ENCODE measurements around the gene OPALIN.

The OPALIN gene

GRCh38 chr10:96299383-96299782, 59.4 kb downstream of the OPALIN start:
- Histone ChIP-seq H3K4me2 (ENCODE audit: low read length) (no peak overlapping the region), H3K27ac (ENCODE audit: low read depth, low read length) (no peak overlapping the region), H3K79me1 (ENCODE audit: low read length) (no peaks in the 10 kb centered on the region), H2AK5ac (ENCODE audit: low read length) (no peak overlapping the region), H3K4me3 (ENCODE audit: low read length) (no peak overlapping the region), H3K27me3 (ENCODE audit: insufficient read depth, low read length, poor library complexity) (no peaks in the 10 kb centered on the region), H2BK120ac (ENCODE audit: low read depth, low read length) (no peak overlapping the region), H2BK15ac (replicated peaks; ENCODE audit: low read depth) (no peak overlapping the region), H3K4ac (ENCODE audit: low read depth, low read length) (no peak overlapping the region), H3K23ac (ENCODE audit: low read length) (no peak overlapping the region), H3K18ac (ENCODE audit: low read length) (no peak overlapping the region), H3K79me2 (ENCODE audit: control insufficient read depth, insufficient read depth, low read length) (no peaks in the 10 kb centered on the region), H3K56ac (ENCODE audit: low read length) (no peak overlapping the region), H3K4me1 (ENCODE audit: control insufficient read depth, low read depth, low read length) (peaks cover 3% of the 10 kb centered on the region), H2BK5ac (ENCODE audit: low read length) (no peak overlapping the region), H3K36me3 (ENCODE audit: control insufficient read depth, insufficient read depth, low read length) (no peaks in the 10 kb centered on the region), H3K9ac (ENCODE audit: low read length) (no peak overlapping the region), H4K8ac (ENCODE audit: low read depth, low read length) (no peak overlapping the region), H4K5ac (ENCODE audit: low read length) (no peak overlapping the region)
- no peak for DNase-seq
- WGBS (ENCODE audit: extremely low coverage, insufficient coverage, low lambda C conversion rate) = no CpG with 5 or more reads among the region's 5 CpGs

DNA sequence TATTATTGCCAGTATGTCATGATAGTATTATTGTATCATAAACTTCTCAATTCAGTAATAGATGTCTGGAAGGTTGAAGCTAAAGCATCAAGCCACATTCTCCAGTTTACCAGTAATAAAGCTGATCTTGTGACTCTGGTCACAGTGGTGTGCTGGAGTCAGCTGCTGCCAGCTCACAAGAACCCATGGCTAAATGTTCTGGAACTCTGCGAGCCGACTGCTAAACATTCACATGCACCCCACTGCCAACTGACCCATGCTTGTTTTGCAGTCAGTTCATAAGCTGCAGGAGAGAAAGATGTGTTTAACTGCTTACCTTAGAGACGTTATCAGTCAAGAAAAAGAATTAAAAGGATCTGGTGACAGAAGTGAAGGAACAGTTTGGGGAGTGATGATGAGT, 60.4 kb downstream of the OPALIN start:
- no peak overlapping the region for H2BK15ac ChIP-seq (replicated peaks; ENCODE audit: low read depth)
- H3K4me1 ChIP-seq (ENCODE audit: control insufficient read depth, low read depth, low read length) = peaks cover 3% of the 10 kb centered on the region
- H3K36me3 ChIP-seq (ENCODE audit: control insufficient read depth, insufficient read depth, low read length) = no peaks in the 10 kb centered on the region
- H3K79me2 ChIP-seq (ENCODE audit: control insufficient read depth, insufficient read depth, low read length) = no peaks in the 10 kb centered on the region
- H3K27me3 ChIP-seq (ENCODE audit: insufficient read depth, low read length, poor library complexity) = no peaks in the 10 kb centered on the region
- no CpG with 5 or more reads among the region's 3 CpGs for WGBS (ENCODE audit: extremely low coverage, insufficient coverage, low lambda C conversion rate)
- DNase-seq = no peak
- H3K56ac ChIP-seq (ENCODE audit: low read length) = no peak overlapping the region
- no peak overlapping the region for H2BK120ac ChIP-seq (ENCODE audit: low read depth, low read length)
- H3K23ac ChIP-seq (ENCODE audit: low read length) = no peak overlapping the region
- H3K4me3 ChIP-seq (ENCODE audit: low read length) = no peak overlapping the region
- no peak overlapping the region for H4K5ac ChIP-seq (ENCODE audit: low read length)
- H3K9ac ChIP-seq (ENCODE audit: low read length) = no peak overlapping the region
- H3K18ac ChIP-seq (ENCODE audit: low read length) = no peak overlapping the region
- H3K4me2 ChIP-seq (ENCODE audit: low read length) = no peak overlapping the region
- no peak overlapping the region for H2BK5ac ChIP-seq (ENCODE audit: low read length)
- H4K8ac ChIP-seq (ENCODE audit: low read depth, low read length) = no peak overlapping the region
- H3K79me1 ChIP-seq (ENCODE audit: low read length) = no peaks in the 10 kb centered on the region
- no peak overlapping the region for H3K27ac ChIP-seq (ENCODE audit: low read depth, low read length)
- H2AK5ac ChIP-seq (ENCODE audit: low read length) = no peak overlapping the region
- H3K4ac ChIP-seq (ENCODE audit: low read depth, low read length) = no peak overlapping the region

GRCh38 chr10:96297486-96297885, 61.3 kb downstream of the OPALIN start:
- Histone ChIP-seq H2BK5ac (ENCODE audit: low read length) (no peak overlapping the region), H3K36me3 (ENCODE audit: control insufficient read depth, insufficient read depth, low read length) (no peaks in the 10 kb centered on the region), H3K23ac (ENCODE audit: low read length) (no peak overlapping the region), H4K8ac (ENCODE audit: low read depth, low read length) (no peak overlapping the region), H3K4me3 (ENCODE audit: low read length) (no peak overlapping the region), H3K27ac (ENCODE audit: low read depth, low read length) (no peak overlapping the region), H3K9ac (ENCODE audit: low read length) (no peak overlapping the region), H3K79me2 (ENCODE audit: control insufficient read depth, insufficient read depth, low read length) (no peaks in the 10 kb centered on the region), H3K4me1 (ENCODE audit: control insufficient read depth, low read depth, low read length) (peaks cover 3% of the 10 kb centered on the region), H3K79me1 (ENCODE audit: low read length) (no peaks in the 10 kb centered on the region), H2AK5ac (ENCODE audit: low read length) (no peak overlapping the region), H3K27me3 (ENCODE audit: insufficient read depth, low read length, poor library complexity) (no peaks in the 10 kb centered on the region), H2BK15ac (replicated peaks; ENCODE audit: low read depth) (no peak overlapping the region), H2BK120ac (ENCODE audit: low read depth, low read length) (no peak overlapping the region), H3K4me2 (ENCODE audit: low read length) (no peak overlapping the region), H3K56ac (ENCODE audit: low read length) (no peak overlapping the region), H4K5ac (ENCODE audit: low read length) (no peak overlapping the region), H3K4ac (ENCODE audit: low read depth, low read length) (no peak overlapping the region), H3K18ac (ENCODE audit: low read length) (no peak overlapping the region)
- no peak for DNase-seq
- no CpG with 5 or more reads among the region's 2 CpGs for WGBS (ENCODE audit: extremely low coverage, insufficient coverage, low lambda C conversion rate)

DNA sequence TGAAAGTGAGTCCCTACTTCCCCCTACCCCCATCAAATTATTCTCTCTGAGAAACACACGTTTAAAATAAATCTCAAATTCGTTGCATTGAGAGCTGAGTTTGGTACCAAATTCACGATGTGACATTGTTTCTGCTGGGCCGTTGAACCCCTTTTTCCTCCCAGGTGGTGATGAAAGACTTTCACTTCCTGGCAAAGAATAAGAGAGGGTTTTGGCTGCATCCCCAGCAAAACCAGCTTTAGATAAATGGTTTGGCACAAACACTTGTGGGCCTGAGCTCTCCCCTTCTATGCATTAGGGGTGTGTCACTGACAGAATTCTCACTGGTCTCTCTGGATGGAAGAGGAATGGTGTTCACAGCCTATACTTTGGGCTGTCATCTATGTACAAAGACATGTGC, 63.3 kb downstream of the OPALIN start:
- no peak overlapping the region for H3K27ac ChIP-seq (ENCODE audit: low read depth, low read length)
- H3K23ac ChIP-seq (ENCODE audit: low read length) = no peak overlapping the region
- no peak overlapping the region for H4K5ac ChIP-seq (ENCODE audit: low read length)
- H3K4ac ChIP-seq (ENCODE audit: low read depth, low read length) = no peak overlapping the region
- H3K4me2 ChIP-seq (ENCODE audit: low read length) = no peak overlapping the region
- no peak for DNase-seq
- H3K9ac ChIP-seq (ENCODE audit: low read length) = no peak overlapping the region
- WGBS (ENCODE audit: extremely low coverage, insufficient coverage, low lambda C conversion rate) = no CpG with 5 or more reads among the region's 4 CpGs
- no peak overlapping the region for H2AK5ac ChIP-seq (ENCODE audit: low read length)
- no peaks in the 10 kb centered on the region for H3K4me1 ChIP-seq (ENCODE audit: control insufficient read depth, low read depth, low read length)
- no peak overlapping the region for H3K4me3 ChIP-seq (ENCODE audit: low read length)
- no peak overlapping the region for H2BK15ac ChIP-seq (replicated peaks; ENCODE audit: low read depth)
- no peak overlapping the region for H3K18ac ChIP-seq (ENCODE audit: low read length)
- no peak overlapping the region for H2BK5ac ChIP-seq (ENCODE audit: low read length)
- H3K36me3 ChIP-seq (ENCODE audit: control insufficient read depth, insufficient read depth, low read length) = no peaks in the 10 kb centered on the region
- H4K8ac ChIP-seq (ENCODE audit: low read depth, low read length) = no peak overlapping the region
- H3K79me1 ChIP-seq (ENCODE audit: low read length) = no peaks in the 10 kb centered on the region
- H2BK120ac ChIP-seq (ENCODE audit: low read depth, low read length) = no peak overlapping the region
- H3K27me3 ChIP-seq (ENCODE audit: insufficient read depth, low read length, poor library complexity) = no peaks in the 10 kb centered on the region
- no peaks in the 10 kb centered on the region for H3K79me2 ChIP-seq (ENCODE audit: control insufficient read depth, insufficient read depth, low read length)
- no peak overlapping the region for H3K56ac ChIP-seq (ENCODE audit: low read length)
